GM21381 (cell line): Measurements from ENCODE around the gene MAGI1.
"Not testable (repeated sequence)": the region's sequence is repeated elsewhere in the genome, so short reads cannot be mapped to it uniquely, and the experiment has no call there.

Experiments used
- ATAC-seq: cut with Tn5 transposase; IDR thresholded peaks from one replicate; pipeline ENCODE4 v1.9.1; 2021; ENCODE audit warnings: mild to moderate bottlenecking, moderate library complexity; ENCODE audit not compliant: unreplicated experiment

Gene MAGI1

DNA sequence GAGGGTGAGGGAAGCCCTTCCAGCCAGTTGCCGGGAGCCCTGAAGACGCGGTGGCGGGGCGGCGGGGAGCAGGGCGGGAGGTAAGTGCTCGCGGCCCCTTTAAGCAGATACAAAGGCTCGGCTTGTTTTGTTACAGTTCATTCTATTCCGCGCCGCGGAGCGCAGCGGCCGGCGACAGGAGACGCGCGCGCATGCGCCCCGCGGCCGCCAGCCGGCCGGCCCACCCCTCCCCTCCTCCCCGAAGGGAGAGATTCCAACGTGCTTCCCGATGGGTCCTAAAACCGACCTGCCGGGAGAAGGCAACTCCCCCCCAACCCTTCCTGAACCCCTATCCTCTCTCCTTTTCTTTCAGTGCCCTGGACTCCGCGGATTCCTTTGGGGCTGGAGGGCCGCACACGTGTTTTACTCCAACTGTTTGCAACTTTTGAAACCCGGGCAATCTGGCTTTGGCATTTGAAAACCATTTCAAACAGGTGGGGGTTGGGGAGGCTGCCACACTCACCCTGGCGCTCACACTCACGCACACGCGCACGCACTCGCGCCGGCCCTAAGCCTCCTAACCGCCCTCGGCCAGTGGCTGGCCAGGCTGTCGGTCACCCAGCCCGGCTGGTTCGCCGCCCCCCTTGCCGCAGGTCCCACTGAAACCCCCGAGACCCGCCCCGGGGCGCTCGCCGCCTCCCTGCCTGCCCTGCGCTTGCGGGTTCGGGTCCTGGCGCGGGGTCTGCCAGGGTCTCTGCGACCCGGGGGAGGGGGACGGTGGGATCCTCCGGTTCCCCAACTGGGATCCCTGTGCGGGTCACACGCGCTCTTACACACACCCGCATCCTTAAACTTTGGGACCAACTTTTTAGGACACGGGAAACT, at the start of gene MAGI1:
Gene MAGI1 (minus strand): TSS at position 193 of the 864 bp plus-strand sequence. CDS start 610 bp downstream, outside the sequence.
- ATAC-seq, result peak; percentile 88

DNA sequence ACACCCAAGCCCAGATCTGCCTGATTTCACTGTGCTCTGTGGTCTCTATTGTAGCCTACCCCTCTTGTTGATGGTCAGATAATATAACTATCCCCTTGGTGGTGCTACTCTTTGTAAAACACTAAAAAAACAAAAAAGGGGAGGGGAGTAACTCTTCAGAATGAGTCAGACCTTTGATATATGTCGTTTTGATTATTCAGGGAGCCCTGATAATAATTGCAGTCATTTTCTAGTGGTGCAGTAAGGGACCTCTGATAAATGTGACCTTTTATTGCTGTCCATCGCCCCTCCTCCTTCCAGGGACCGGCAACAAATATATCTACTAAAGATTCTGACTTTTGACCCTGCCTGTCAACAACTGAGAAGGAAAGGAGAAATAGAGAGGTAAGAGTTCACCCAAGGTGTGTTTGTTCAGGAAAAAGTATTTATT, 45.1 kb upstream of the MAGI1 start:
- ATAC-seq, result no peak

DNA sequence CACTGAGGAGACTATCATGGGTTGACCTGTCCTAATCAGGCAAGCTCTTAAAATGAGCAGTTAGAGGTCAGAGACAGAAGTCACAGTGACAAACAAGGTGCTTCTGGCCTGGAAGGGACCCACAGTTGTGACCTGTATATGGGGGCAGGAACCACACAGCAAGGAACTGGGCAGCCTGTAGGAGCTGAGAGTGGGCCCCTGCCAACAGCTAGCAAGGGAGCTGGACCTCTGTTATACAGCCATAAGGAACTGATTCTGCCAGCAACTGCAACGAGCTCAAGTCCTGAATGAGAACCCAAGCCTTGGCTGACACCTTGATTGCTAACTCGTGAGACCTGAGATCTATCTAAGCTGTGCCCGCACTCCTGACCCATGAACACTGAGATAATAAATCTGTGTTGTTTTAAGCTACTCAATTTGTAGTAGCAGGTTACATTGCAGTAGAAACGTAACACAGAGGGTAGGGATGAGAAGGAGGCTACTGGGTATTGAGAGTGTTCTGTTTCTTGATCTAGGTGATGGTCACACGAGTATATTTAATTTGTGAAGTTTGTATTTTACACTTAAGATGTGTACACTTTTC, 44.5 kb upstream of the MAGI1 start:
- ATAC-seq, result no peak

DNA sequence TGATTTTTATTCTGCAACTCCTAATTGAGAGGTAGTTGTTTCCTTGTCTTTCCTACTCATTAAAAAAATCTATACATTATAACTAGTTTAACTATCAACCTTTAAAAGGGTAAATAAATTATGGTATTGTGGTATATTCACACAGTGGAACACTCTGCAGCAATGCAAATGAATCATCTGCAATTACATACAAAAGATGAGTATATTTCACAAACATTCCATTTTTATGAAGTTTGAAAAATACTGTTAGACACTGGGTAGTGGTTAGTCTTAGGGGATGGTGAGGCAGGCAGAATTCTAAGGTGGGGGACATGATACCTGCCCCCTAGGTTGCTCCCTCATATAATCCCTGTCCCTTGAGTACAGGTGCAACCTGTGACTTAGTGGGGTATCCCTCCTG, 44.0 kb upstream of the MAGI1 start:
- no peak for ATAC-seq

DNA sequence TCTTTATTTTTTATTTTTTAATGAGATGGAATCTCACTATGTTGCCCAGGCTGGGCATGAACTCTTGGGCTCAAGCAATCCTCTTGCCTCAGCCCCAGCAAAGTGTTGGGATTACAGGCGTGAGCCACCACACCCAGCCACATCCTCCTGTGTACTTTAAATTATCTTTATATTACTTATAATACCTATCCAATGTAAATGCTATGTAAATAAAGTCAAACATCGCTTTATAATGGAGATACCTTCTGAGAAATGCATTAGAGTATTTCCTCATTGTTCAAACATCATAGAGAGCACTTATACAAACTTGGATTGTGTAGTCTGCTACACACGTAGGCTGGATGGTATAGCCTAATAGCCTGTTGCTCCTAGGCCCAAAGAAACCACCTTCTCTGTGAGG, 41.4 kb upstream of the MAGI1 start:
- ATAC-seq, result no peak

DNA sequence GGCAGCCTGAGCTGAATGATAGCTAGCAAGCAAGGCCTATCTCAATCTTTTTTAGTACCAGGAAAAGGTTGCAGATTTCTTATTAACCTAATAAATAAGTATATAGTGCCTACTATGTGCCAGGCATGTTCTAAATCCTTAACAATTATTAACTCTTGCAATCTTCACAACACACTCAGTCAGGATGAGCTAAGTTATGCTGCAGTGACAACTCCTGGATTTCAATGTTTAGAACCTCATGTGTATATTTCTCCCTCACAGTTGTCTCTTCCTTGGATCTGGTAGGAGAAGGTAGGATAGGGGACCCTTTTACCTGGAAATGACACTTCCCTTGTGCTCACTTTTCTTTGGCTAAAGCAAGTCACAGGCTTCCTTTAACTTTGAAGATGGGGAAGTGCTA, 39.3 kb upstream of the MAGI1 start:
- no peak for ATAC-seq

DNA sequence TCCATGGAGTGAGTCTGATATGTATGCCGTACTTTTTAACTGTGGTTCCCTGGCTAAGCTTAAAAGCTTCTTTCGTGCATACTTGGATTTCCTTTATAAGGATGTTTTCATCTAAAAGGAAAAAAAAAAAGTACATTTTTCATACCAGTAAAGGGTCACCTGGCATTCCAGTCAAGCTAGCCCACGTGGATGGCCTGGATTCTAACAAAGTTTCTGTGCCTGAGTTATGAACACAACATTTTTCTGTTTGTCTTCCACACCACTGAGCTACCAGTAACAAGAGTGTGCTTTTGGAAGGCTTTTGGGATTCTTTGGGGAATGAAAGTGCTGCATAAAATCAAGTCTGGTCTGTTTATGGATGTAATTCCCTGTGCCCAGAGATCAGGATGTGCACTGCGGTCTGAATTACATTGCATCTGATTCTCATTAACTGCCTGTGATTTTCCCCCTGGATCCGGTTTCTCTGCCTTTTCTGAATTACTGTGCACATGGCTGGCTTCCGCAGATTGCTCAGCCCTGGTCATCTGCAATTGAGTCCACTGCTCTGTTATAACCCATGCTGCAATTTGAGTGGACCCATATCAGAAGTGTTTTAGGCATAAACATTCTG, 38.2 kb upstream of the MAGI1 start:
- no peak for ATAC-seq

DNA sequence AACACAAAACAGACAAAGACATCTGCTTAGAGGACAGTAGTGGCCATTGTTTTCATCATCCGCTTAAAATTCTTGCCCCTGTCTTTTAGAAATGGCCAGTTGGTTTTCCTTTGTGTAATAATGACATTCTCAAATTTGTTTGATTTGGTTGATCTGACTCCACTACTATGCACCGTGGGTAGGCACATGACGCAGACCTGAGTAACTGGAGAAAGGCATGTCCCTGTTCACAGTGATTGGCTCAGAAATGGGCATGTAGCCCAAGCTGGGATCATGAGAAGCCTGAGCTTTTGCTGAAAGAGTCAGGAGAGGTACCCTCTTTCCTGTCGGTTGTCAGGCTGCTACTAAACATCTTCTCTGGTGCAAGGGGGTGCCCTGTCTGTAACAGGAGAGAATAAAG, 36.6 kb upstream of the MAGI1 start:
- ATAC-seq, result no peak

DNA sequence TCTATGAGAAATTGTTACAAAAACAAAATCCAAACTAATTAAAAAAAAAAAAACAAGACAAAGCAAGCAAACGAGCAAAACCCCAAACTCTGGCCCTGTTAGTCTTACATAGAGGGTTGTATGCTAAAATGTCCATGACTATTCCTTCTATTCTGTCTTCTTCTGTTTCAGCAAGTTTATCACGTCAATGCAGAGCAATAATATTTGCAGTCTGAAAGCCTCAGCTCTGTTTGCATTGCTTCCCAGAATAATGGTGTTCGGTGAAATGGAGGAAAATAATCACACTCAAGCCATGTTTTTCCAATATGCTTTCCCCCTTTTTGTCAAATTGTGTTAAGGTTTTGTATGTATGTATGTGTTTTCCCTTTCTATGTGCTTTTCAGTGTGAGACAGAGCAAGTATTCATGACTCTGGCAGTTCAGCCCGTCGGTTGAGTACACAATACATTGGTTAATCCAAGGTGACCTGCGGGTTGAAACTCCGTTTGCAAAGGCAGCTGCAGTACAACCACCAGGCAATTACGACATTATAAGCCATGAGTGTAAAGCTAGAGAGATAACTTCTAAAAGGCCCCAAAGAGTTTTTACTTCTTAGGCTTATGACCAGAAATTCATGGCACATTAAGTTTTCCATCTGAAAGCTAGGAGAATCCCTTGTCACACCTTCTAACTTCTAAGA, 34.9 kb upstream of the MAGI1 start:
- ATAC-seq, result no peak

DNA sequence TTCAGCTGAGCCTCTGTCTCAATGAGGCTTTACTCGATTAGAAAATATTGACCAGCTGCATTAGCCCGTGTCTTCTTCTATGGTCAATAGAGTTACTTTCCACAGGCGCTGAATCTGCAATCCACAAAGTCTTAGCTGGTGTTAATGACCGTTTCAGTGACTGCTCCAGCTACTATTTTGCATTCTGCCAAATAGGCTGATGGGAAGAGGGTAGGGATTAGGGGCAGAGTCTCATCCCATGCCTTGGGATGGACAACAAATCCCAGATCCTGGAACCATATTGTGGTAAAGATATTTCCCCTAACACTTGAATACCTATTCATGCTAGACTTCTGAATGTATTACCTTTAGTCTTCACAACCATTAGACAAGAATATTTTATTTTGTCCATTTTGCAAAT, 29.5 kb upstream of the MAGI1 start:
- no peak for ATAC-seq

DNA sequence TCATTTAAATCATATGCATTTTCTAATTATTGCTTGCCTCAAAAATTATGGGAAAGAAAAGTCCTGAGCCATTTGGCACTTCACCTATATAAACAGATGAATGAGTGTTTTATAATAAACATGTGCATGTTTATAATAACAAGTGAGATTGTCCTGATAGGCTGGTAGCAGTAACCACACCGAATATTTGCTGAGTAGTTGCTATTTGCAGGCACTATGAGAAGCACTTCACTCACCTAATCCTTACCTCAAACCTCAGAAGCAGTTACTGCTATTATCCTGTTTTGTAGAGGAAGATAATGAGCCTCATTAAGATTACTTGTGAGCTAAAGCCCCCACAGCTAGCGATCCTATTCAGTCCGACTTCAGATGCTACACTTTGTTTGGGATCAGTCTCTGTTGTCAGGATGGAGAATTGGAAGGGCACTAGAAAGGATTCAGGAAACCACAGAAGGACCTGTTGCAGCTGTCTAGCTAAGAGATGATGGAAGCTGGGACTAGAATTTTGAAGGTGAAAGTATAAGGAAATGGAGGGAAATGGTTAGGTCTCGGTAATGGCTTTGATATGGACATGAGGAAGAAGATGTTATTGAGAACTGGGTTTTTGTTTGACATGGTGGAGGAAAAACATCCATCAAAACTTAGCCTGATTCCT, 28.4 kb upstream of the MAGI1 start:
- ATAC-seq, result no peak

DNA sequence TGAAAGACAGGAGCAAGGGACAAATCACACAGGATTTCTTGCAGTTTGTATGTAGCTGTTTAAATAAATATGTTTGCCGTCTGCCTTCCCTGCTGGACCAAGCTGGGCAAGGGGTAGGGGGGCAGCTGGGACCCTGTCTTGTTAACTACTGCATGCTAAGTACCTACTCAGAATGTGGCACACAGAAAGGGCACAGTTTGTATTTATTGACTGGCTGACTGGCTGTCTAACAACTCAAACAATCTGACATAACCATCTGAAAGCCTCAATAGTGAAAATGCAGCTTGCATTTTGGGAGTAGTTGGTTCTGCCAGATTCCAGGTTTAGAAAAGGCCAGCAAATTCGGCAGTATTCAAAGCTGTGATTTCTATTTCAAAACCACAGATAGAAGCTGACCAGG, 16.6 kb upstream of the MAGI1 start:
- ATAC-seq, result no peak

DNA sequence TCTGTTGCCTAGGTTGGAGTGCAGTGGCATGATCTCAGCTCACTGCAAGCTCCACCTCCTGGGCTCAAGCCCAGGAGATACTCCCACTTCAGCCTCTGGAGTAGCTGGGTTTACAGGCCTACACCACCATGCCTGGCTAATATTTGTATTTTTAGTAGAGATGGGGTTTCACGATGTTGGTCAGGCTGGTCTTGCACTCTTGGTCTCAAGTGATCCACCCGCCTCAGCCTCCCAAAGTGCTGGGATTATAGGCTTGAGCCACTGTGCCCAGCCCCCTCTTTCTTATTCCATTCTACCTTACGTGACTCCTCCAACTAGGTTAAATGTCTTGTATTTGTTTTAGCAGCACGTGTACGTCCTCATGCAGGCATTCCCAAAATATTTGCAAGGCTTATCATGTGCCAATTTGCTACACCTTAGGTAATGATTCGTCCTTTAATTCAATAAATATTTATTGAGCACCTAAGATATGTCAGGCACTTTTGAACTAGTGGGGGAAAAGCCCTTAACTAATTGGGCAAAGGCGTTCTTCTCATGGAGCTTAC, 14.9 kb upstream of the MAGI1 start:
- ATAC-seq, result no peak

DNA sequence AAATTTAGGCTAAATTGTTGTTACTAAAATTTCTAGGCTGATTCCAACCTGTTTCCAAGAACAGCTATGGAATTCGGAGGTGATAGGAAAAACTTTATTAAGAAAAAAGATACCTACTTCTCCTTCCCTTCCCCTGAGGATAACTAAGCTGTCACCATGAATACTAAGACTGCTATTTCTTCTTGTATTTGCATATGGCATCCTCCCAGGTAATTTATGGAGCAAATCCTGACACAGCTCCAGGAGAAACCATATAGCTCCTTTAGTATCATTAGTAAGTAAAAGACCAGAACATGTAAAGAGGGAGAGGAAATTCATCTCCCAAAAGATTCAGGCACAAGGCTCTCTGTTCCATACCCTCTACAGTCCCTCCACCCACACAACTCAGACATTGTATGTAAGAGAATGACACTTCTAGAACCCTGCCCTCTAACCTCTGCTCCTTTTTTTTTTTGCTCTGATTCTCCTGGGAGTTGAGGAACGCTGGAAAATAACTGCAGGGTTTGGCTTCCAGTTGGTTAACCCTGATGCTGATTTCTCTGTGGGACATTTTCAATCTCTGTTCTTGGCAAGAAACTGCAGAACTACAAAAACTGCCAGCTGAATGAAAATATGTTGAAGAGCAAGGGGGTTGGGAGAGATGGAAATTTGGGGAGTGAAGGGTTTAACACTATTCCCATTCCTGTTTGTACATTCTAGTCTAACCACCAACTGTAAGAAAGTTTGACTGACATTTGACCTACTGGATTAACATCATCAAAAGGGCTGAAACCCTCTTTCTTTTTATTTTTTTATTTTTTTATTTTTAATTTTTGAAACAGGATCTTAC, 14.2 kb upstream of the MAGI1 start:
- no peak for ATAC-seq

DNA sequence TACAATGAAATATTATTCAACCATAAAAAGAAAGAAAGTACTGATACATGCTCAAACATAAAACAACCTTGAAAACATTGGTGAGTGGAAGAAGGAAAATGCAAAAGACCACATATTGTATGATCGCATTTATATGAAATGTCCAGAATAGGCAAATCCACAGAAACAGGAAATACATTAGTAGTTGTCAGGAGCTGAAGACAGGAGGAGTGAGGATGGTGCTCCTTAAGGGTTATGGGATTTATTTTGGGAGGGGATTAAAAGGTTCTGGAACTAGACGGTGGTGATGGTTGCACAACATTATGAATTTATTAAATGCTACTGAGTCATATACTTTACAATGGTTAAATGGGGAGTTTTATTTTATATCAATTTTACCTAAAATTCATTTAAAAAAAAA, 12.1 kb upstream of the MAGI1 start:
- no peak for ATAC-seq

DNA sequence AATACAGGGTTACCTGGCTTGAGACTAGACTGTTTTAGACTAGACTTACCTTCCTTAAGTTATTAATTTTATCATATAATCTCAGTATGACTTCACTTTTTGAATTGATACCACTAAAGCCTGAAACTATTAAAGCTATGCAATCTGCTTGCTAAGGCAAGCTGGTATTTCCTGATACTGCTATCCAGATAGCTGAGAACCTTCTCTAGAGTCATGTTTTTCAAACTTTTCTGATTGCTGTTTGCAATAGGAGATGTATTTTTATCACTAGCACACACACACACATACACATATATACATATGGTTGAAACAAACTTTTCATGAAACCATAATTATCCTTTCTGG, 9.3 kb upstream of the MAGI1 start:
- ATAC-seq, result no peak

DNA sequence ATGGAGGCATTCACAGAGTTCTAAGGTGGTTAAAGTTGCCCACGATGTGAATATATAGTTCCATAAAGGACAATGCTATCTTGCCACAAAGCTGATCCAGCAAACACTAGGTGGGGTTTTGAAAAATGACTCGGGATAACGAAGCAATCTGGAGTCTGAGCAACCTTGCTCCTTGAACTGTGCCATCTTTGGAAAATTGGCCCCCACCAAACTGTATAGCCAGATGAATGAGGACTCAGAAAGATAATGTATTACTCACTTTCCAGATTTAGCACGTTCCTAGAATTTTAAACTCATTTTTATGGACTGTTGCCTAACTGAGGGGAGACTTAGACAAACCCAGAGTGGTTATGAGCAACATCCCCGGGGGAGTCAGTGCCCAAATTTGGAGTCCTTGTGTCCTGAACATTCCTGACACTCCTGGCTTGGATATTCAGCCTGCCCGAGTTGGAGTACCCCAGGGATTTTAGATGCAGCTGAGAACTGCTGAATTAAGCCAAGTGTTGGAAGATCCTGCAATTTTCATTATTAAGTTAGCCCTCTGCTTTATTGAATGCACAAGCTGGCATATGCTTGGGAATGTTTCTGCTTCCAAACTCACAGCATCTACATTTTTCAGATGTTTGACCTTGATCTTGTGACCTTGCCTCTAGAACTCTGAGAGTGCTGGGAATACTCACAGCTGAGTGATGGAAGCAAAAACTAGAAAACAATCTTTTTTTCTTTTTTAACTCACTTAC, 8.8 kb upstream of the MAGI1 start:
- no peak for ATAC-seq

DNA sequence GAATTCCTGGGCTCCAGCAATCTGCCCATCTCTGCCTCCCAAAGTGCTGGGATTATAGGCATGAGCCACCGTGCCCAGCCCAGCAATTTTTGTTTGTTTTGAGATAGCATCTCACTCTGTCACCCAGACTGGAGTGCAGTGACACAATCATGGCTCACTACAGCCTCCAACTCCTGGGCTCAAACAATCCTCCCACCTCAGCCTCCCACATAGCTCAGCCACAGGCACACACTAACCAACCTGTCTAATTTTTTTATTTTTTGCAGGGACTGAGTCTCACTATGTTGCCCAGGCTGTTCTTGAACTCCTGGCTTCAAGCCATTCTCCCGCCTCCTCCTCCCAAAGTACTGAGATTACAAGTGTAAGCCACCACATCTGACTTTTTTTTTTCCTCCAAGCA, 7.6 kb upstream of the MAGI1 start:
- not testable (repeated sequence) for ATAC-seq

DNA sequence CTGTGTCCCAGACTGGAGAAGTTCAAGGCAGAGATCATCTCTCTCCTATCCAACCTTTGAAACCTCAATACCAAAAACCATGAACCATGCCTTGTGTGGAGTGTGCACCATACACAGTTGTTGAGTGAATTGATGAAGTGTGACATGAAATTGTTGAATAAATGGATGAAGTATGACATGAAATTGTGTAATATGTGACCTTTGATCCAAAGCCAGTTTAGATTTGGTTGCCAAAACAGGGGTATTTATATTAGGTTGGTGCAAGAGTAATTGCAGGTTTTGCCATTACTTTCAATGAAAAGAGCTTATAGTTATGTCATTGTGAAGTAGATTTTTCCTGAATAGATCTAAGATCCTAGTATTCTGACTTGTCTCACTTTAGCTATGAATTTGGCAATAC, 3.1 kb upstream of the MAGI1 start:
- ATAC-seq, result no peak
